ENCODE data around the gene KCNC1. TPM values are rescaled to one million over a fixed set of nuclear protein-coding genes. Genes with fewer than 3 reads are reported as not detected.

The KCNC1 gene
- polyA plus RNA-seq, 2 of the 4 experiments (the other 2 are of a cell fraction), result 0.08 TPM; not detected in 1

- no peak for FAIRE-seq
- POLR2A ChIA-PET, result no interaction called here
- H3K4me3 ChIP-seq, result peak overlapping the region; percentile 23; the same call in 2 of the 3 replicates
These were observed 14.4 kb upstream of the KCNC1 start for GRCh38 chr11:17719938-17720795.

GRCh38 chr11:17720796-17721171, 13.8 kb upstream of the KCNC1 start:
- Histone ChIP-seq H3K4me3 (peak overlapping the region; percentile 23; the same call in 2 of the 3 replicates), H3K9me3 (no peaks in the 10 kb centered on the region), H3K4me1 (peaks cover 15% of the 10 kb centered on the region; the same call in 2 of the 3 replicates), H3K27ac (no peak overlapping the region), H3K4me2 (peak overlapping the region; percentile 69)
- peak in 1 of 2 experiments; percentile 59; a peak in 3 of 6 replicates for ATAC-seq
- ChIA-PET CTCF (interaction anchor here (0.7 to 10.4 kb wide), 6 partner anchors 12 to 260 kb away, joined by 3 to 85 read pairs (median 4); partner anchors contain the start of gene KCNC1), POLR2A (no interaction called here)
- TF ChIP-seq JUNB (IDR thresholded peaks at IDR 0.05) (no peak), EP300 (IDR thresholded peaks at IDR 0.05) (no peak), FOXS1 (CRISPR knock-in tag; IDR thresholded peaks at IDR 0.05) (no peak), HOXA7 (CRISPR knock-in tag; IDR thresholded peaks at IDR 0.05) (no peak), E2F6 (IDR thresholded peaks at IDR 0.05; ENCODE audit: borderline replicate concordance, low read depth) (no peak), EHMT2 (IDR thresholded peaks at IDR 0.05; ENCODE audit: low read depth) (no peak)
- 7% methylated on average over 19 of the region's 24 CpGs for WGBS (ENCODE audit: missing lambda C conversion rate)
- DNase-seq (ENCODE audit: low read depth in 1 of 2, low spot score in 1 of 2), result no peak
- FAIRE-seq, result no peak

More at GRCh38 chr11:17719938-17720795, 14.4 kb upstream of the KCNC1 start:
- no peaks in the 10 kb centered on the region for H3K9me3 ChIP-seq
- WGBS (ENCODE audit: missing lambda C conversion rate), result 31% methylated on average over 43 of the region's 85 CpGs
- no peak overlapping the region for H3K27ac ChIP-seq
- H3K4me1 ChIP-seq, result peaks cover 15% of the 10 kb centered on the region; the same call in 2 of the 3 replicates
- TF ChIP-seq CTCF (IDR thresholded peaks at IDR 0.05), result peak; percentile 12; the same call in 1 of the 3 replicates
- no peak for TF ChIP-seq HEYL (CRISPR knock-in tag; IDR thresholded peaks at IDR 0.05)
- ATAC-seq, result peak in 1 of 2 experiments; percentile 74; a peak in 3 of 6 replicates
- peak overlapping the region; percentile 69 for H3K4me2 ChIP-seq
- CTCF ChIA-PET, result interaction anchor here (1.0 to 10.4 kb wide), 7 partner anchors 12 to 260 kb away, joined by 3 to 85 read pairs (median 5); partner anchors contain the start of gene KCNC1
- DNase-seq (ENCODE audit: low read depth in 1 of 2, low spot score in 1 of 2), result peak in 1 of 2 experiments; percentile 34

GRCh38 chr11:17721242-17721999, 13.2 kb upstream of the KCNC1 start:
- Histone ChIP-seq H3K27ac (no peak overlapping the region), H3K4me2 (peak overlapping the region; percentile 69), H3K4me1 (peaks cover 15% of the 10 kb centered on the region; the same call in 2 of the 3 replicates), H3K9me3 (no peaks in the 10 kb centered on the region), H3K4me3 (peak overlapping the region; percentile 23; the same call in 2 of the 3 replicates)
- DNase-seq (ENCODE audit: low read depth in 1 of 2, low spot score in 1 of 2), result no peak
- CTCF ChIA-PET, result interaction anchor here (0.7 to 10.4 kb wide), 13 partner anchors 9 to 259 kb away, joined by 3 to 85 read pairs (median 4); partner anchors contain the start of gene KCNC1
- POLR2A ChIA-PET, result no interaction called here
- TF ChIP-seq HOXB13 (CRISPR knock-in tag; IDR thresholded peaks at IDR 0.05; ENCODE audit: low read depth) (no peak), ZNF302 (CRISPR knock-in tag; IDR thresholded peaks at IDR 0.05) (no peak), SREBF2 (IDR thresholded peaks at IDR 0.05) (no peak), TFCP2L1 (CRISPR knock-in tag; IDR thresholded peaks at IDR 0.05) (no peak), ESRRA (IDR thresholded peaks at IDR 0.05; ENCODE audit: borderline replicate concordance, low read length) (no peak), NFE2L2 (conservative IDR thresholded peaks at IDR 0.05; ENCODE audit: low read length) (no peak), EHMT2 (IDR thresholded peaks at IDR 0.05; ENCODE audit: low read depth) (no peak), CBX8 (IDR thresholded peaks at IDR 0.05) (no peak), SMC3 (IDR thresholded peaks at IDR 0.05) (no peak), E2F6 (IDR thresholded peaks at IDR 0.05; ENCODE audit: borderline replicate concordance, low read depth) (no peak), HOXB5 (CRISPR knock-in tag; IDR thresholded peaks at IDR 0.05) (no peak), MAX (IDR thresholded peaks at IDR 0.05) (no peak), RCOR1 (IDR thresholded peaks at IDR 0.05; ENCODE audit: low read depth, low read length) (no peak), ELK1 (IDR thresholded peaks at IDR 0.05; ENCODE audit: low read depth, low read length) (no peak), MAFK (IDR thresholded peaks at IDR 0.05; ENCODE audit: partially characterized antibody) (no peak)
- 34% methylated on average over 26 of the region's 56 CpGs for WGBS (ENCODE audit: missing lambda C conversion rate)
- peak in 1 of 2 experiments; percentile 46; a peak in 3 of 6 replicates for ATAC-seq
- FAIRE-seq, result no peak

Measured in A549 (cell line).